A549 (cell line): Measurements from ENCODE around the gene MOK. TPM values are rescaled to one million over a fixed set of nuclear protein-coding genes. Genes with fewer than 3 reads are reported as not detected.

ENCODE experiments used
- ATAC-seq, 2 experiments: fragments of 200-7000 bp in 1 of 2; fragments of >200 bp in 1 of 2; cut with Nextera tagmentation in 1 of 2; cut with Tn5 transposase in 1 of 2; 3 replicates each; pipeline versions ENCODE4 v1.8.0 to v1.9.1; 2018 to 2020; ENCODE audit warnings: mild to moderate bottlenecking in 1 of 2, moderate library complexity in 1 of 2
- CTCF ChIA-PET: fragments of 300-600 bp; sonication (Branson Sonifier 250); formaldehyde crosslinking; extraction: SDS; loops from one replicate; lab custom pipeline; 2021; ENCODE audit warnings: antibody characterized with exemption, inconsistent platforms; lab: Yijun Ruan, JAX
- POLR2A ChIA-PET: fragments of 350-600 bp; formaldehyde crosslinking; extraction: SDS; loops from one replicate; lab custom pipeline; 2021; ENCODE audit warnings: antibody characterized with exemption, inconsistent platforms; lab: Yijun Ruan, JAX
- DNase-seq, 2 experiments: peaks; one replicate each; pipeline versions ENCODE4 v3.0.0 to v3.0.0-alpha.2; 2011 to 2016; ENCODE audit warnings: low read depth in 1 of 2, low spot score in 1 of 2
- FAIRE-seq: peaks from 2 replicates; lab custom pipeline; 2011; peaks lifted over from hg19 to GRCh38; lab: Jason Lieb, UNC
- H3K27ac ChIP-seq, 2 experiments: fragments of >200 bp; sonication (Bioruptor Twin); formaldehyde crosslinking; 3 replicates each; pipeline ENCODE4 v1.5.1; 2016 to 2017
- H3K4me1 ChIP-seq: fragments of >200 bp; sonication (Bioruptor Twin); formaldehyde crosslinking; 3 replicates; pipeline ENCODE4 v1.6.1; 2016
- H3K4me2 ChIP-seq: fragments of >200 bp; sonication (Bioruptor Twin); formaldehyde crosslinking; 3 replicates; pipeline ENCODE4 v1.6.1; 2016
- H3K4me3 ChIP-seq: fragments of >200 bp; sonication (Bioruptor Twin); formaldehyde crosslinking; 3 replicates; pipeline ENCODE4 v1.5.1; 2016
- H3K9me3 ChIP-seq: fragments of >200 bp; sonication (Bioruptor Twin); formaldehyde crosslinking; 3 replicates; pipeline ENCODE4 v1.6.1; 2016
- BCL3 ChIP-seq: fragments of >200 bp; sonication (Bioruptor Twin); formaldehyde crosslinking; IDR thresholded peaks from 3 replicates; pipeline ENCODE4 v1.6.1; 2016
- CBX2 ChIP-seq: fragments of 200-600 bp; sonication (generic); IDR thresholded peaks from 2 replicates; pipeline ENCODE4 v1.6.1; 2016; ENCODE audit warnings: low read depth, mild to moderate bottlenecking, borderline replicate concordance
- CBX8 ChIP-seq: fragments of 200-600 bp; sonication (generic); IDR thresholded peaks from 2 replicates; pipeline ENCODE4 v1.6.1; 2016
- CEBPB ChIP-seq, 2 experiments: fragments of >200 bp in 1 of 2; sonication (Bioruptor Twin) in 1 of 2; formaldehyde crosslinking in 1 of 2; IDR thresholded peaks; 2 replicates each; pipeline ENCODE4 v1.6.1; 2012 to 2016
- EHF ChIP-seq: fragments of 250-450 bp; sonication (Bioruptor Pico); IDR thresholded peaks from 2 replicates; pipeline ENCODE4 v1.5.0; 2020; ENCODE audit warnings: mild to moderate bottlenecking
- EP300 ChIP-seq, 2 experiments: fragments of >200 bp; sonication (Bioruptor Twin); formaldehyde crosslinking; IDR thresholded peaks; 2 replicates in 1 of 2; 3 replicates in 1 of 2; pipeline ENCODE4 v1.6.1; 2016 to 2017
- ESRRA ChIP-seq: fragments of 150-350 bp; IDR thresholded peaks from 2 replicates; pipeline ENCODE4 v1.6.1; 2014; ENCODE audit warnings: mild to moderate bottlenecking, low read length, borderline replicate concordance
- FOSL2 ChIP-seq, 2 experiments: fragments of 450-650 bp in 1 of 2; fragments of >200 bp in 1 of 2; sonication (Bioruptor Twin) in 1 of 2; formaldehyde crosslinking; IDR thresholded peaks; 2 replicates each; pipeline versions ENCODE4 v1.5.0 to v1.6.1; 2016 to 2020; ENCODE audit warnings: mild to moderate bottlenecking in 1 of 2, moderate library complexity in 1 of 2
- GATA3 ChIP-seq: IDR thresholded peaks from 2 replicates; pipeline ENCODE4 v1.6.1; 2012; ENCODE audit warnings: borderline replicate concordance
- HOXB13 ChIP-seq: fragments of 250-450 bp; sonication (Bioruptor Pico); IDR thresholded peaks from 2 replicates; pipeline ENCODE4 v1.5.0; 2020; ENCODE audit warnings: low read depth, mild to moderate bottlenecking, moderate library complexity
- JUN ChIP-seq, 2 experiments: fragments of >200 bp; sonication (Bioruptor Twin); formaldehyde crosslinking; IDR thresholded peaks; 2 replicates in 1 of 2; 3 replicates in 1 of 2; pipeline ENCODE4 v1.6.1; 2016 to 2017
- MAFK ChIP-seq: fragments of 450-650 bp; IDR thresholded peaks from 2 replicates; pipeline ENCODE4 v1.6.1; 2014; ENCODE audit not compliant: partially characterized antibody
- MYC ChIP-seq: IDR thresholded peaks from 2 replicates; pipeline ENCODE4 v1.6.1; 2012; ENCODE audit warnings: mild to moderate bottlenecking, inconsistent platforms, low read length, improper control_type of control experiment, borderline replicate concordance
- NFE2L2 ChIP-seq: fragments of 150-350 bp; conservative IDR thresholded peaks from 2 replicates; pipeline ENCODE4 v1.6.1; 2014; ENCODE audit warnings: low read length
- NPAS2 ChIP-seq: fragments of 250-450 bp; sonication (Bioruptor Pico); IDR thresholded peaks from 2 replicates; pipeline ENCODE4 v1.8.0; 2022; ENCODE audit warnings: mild to moderate bottlenecking, moderate library complexity, borderline replicate concordance
- RAD21 ChIP-seq, 2 experiments: fragments of >200 bp in 1 of 2; sonication (Bioruptor Twin) in 1 of 2; formaldehyde crosslinking in 1 of 2; IDR thresholded peaks in 1 of 2; conservative IDR thresholded peaks in 1 of 2; 2 replicates in 1 of 2; 3 replicates in 1 of 2; pipeline ENCODE4 v1.6.1; 2012 to 2018; ENCODE audit warnings: inconsistent platforms in 1 of 2
- ZC3H11A ChIP-seq: fragments of 450-650 bp; IDR thresholded peaks from 2 replicates; pipeline ENCODE4 v1.6.1; 2014; ENCODE audit warnings: antibody characterized with exemption, mild to moderate bottlenecking
- WGBS: methylation state at CpG from one replicate; pipeline ENCODE4 v1.1.6; 2017; ENCODE audit errors: missing lambda C conversion rate; 5-methylcytosine and 5-hydroxymethylcytosine counted together
- polyA plus RNA-seq, 4 experiments: library from polyadenylated mRNA; depleted of rRNA in 3 of 4; stranded (reverse); fragments of >200 nt; fragmentation: RNase III in 1 of 4; extraction: RNeasy Plus Mini Kit Qiagen cat#74134 plus additional on column Dnase treatment in 1 of 4; gene quantifications; 2 replicates in 3 of 4; 3 replicates in 1 of 4; pipeline ENCODE4 v1.2.3, GENCODE V29; 2011 to 2017
- TF ChIP-seq, protein P1 (sequence below): IDR thresholded peaks from 2 replicates; pipeline ENCODE4 v1.6.1; 2012
- TF ChIP-seq, protein P2 (sequence below): IDR thresholded peaks from 2 replicates; pipeline ENCODE4 v1.6.1; 2012; ENCODE audit warnings: low read depth, borderline replicate concordance
- TF ChIP-seq, protein P3 (sequence below): fragments of 250-450 bp; sonication (Bioruptor Pico); IDR thresholded peaks from 2 replicates; pipeline ENCODE4 v1.5.0; 2021; ENCODE audit warnings: mild to moderate bottlenecking, moderate library complexity, borderline replicate concordance

MOK gene
- polyA plus RNA-seq, 2 of the 4 experiments (the other 2 are of a cell fraction), result 12.6 to 18.5 TPM

DNA sequence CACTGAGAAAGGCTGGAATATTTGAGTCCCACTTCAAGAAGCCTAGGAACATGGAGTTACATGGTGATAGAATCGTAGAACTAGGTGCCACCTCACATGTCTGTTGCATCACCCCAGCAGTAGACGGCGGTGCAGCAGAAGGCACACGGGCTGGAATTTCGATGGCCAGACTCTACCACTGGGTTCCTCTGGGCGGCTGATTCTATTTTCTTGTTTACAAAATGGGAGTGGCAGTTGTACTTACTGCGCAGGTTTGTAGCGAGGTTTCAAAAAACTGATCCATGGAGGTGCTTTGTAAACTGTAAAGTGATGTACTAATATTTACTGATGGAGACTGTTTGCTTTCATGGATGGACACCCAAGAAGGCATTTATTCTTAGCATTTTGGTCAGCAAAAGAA lies 119.6 kb downstream of the MOK start:
- peak overlapping the region; percentile 69 for H3K4me2 ChIP-seq
- 7% methylated on average over 8 of the region's 8 CpGs for WGBS
- peak overlapping the region; percentile 13; the same call in 1 of the 3 replicates for H3K4me3 ChIP-seq
- ATAC-seq, result peak; percentile 83 to 95
- ChIA-PET POLR2A (no interaction called here), CTCF (no interaction called here)
- peaks cover 61% of the 10 kb centered on the region for H3K4me1 ChIP-seq
- peak overlapping the region; percentile 79 to 81 for H3K27ac ChIP-seq
- DNase-seq, result peak; percentile 82 to 88
- no peaks in the 10 kb centered on the region for H3K9me3 ChIP-seq
- TF ChIP-seq NPAS2 (CRISPR knock-in tag) (no peak), CEBPB (IDR thresholded peaks at IDR 0.05) (peak; percentile 57 to 75; a peak in 3 of 4 replicates), EP300 (IDR thresholded peaks at IDR 0.05) (no peak), GATA3 (peak; percentile 52; the same call in 1 of the 2 replicates), FOSL2 (IDR thresholded peaks at IDR 0.05) (no peak), FOSL2 (CRISPR knock-in tag; IDR thresholded peaks at IDR 0.05) (no peak), ZC3H11A (no peak), ESRRA (no peak), BCL3 (no peak), HOXB13 (CRISPR knock-in tag) (no peak), MYC (no peak), CBX2 (no peak), JUN (IDR thresholded peaks at IDR 0.05) (peak; percentile 37 to 54; a peak in 2 of 5 replicates), RAD21 (conservative IDR thresholded peaks at IDR 0.05 in 1 of 2, IDR thresholded peaks at IDR 0.05 in 1 of 2) (peak; percentile 26 to 29; a peak in 2 of 5 replicates), EHF (CRISPR knock-in tag) (no peak), NFE2L2 (no peak), CBX8 (no peak)
- TF ChIP-seq, protein P1, sequence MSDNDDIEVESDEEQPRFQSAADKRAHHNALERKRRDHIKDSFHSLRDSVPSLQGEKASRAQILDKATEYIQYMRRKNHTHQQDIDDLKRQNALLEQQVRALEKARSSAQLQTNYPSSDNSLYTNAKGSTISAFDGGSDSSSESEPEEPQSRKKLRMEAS, result peak; percentile 80
- TF ChIP-seq, protein P2, sequence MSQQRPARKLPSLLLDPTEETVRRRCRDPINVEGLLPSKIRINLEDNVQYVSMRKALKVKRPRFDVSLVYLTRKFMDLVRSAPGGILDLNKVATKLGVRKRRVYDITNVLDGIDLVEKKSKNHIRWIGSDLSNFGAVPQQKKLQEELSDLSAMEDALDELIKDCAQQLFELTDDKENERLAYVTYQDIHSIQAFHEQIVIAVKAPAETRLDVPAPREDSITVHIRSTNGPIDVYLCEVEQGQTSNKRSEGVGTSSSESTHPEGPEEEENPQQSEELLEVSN, result no peak; the same call in 1 of the 2 replicates
- TF ChIP-seq, protein P3, sequence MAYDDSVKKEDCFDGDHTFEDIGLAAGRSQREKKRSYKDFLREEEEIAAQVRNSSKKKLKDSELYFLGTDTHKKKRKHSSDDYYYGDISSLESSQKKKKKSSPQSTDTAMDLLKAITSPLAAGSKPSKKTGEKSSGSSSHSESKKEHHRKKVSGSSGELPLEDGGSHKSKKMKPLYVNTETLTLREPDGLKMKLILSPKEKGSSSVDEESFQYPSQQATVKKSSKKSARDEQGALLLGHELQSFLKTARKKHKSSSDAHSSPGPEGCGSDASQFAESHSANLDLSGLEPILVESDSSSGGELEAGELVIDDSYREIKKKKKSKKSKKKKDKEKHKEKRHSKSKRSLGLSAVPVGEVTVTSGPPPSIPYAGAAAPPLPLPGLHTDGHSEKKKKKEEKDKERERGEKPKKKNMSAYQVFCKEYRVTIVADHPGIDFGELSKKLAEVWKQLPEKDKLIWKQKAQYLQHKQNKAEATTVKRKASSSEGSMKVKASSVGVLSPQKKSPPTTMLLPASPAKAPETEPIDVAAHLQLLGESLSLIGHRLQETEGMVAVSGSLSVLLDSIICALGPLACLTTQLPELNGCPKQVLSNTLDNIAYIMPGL (CRISPR knock-in tag), result no peak
- TF ChIP-seq, all 56 proteins: peak for 5
- FAIRE-seq, result no peak

DNA sequence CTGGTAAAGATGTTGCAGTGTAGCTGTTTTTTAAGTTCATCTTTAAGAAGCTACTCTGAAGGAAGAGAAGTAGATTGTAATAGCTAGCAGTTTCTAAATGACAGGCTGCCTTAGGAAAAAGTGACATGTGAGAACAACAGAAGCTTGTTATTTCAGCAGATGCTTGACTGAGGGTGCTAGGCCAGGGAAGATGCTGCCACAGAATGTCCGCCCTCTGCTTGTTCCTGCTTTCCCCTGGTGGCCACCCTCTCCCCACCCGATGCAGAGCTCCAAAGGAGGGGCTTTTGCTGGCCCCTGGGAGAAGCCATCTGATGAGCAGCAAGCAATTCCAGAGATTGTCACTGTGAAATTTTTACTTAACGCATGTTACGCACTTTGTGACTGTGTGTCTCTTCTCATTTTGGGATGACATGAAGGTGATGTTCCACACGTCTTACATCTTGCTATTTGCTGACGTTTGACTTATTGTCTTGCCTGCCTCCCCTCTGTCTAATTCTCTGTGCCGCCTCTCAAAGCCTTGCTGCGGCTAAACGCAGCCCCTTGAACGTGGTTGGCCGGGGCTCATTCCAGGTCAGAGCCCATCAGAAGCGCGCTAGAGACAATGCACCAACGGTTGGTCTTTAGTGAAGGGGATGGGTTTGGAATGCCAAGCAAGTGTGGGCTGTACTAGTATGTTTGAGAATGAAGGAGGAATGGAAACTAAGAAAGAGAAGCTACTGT lies 120.5 kb downstream of the MOK start:
- H3K4me2 ChIP-seq, result peak overlapping the region; percentile 69
- FAIRE-seq (no peak), DNase-seq (no peak), ATAC-seq (no peak)
- ChIA-PET POLR2A (no interaction called here), CTCF (no interaction called here)
- no peaks in the 10 kb centered on the region for H3K9me3 ChIP-seq
- peak overlapping the region; percentile 79 to 81 for H3K27ac ChIP-seq
- H3K4me1 ChIP-seq, result peaks cover 66% of the 10 kb centered on the region
- WGBS, result 90% methylated on average over 14 of the region's 14 CpGs
- no peak overlapping the region for H3K4me3 ChIP-seq
- TF ChIP-seq EP300 (IDR thresholded peaks at IDR 0.05) (no peak), MAFK (peak; percentile 50)
